Keratinocyte (primary cell): ENCODE measurements around the gene PSD.

ENCODE experiments used
- EZH2 ChIP-seq: IDR thresholded peaks from one replicate; pipeline ENCODE4 v1.6.1; 2012; ENCODE audit warnings: inconsistent platforms, mild to moderate bottlenecking, low read length, moderate library complexity
- TF ChIP-seq, protein P1 (sequence below), 3 experiments: IDR thresholded peaks in 1 of 3; conservative IDR thresholded peaks in 1 of 3; optimal IDR thresholded peaks in 1 of 3; 2 replicates in 2 of 3; 3 replicates in 1 of 3; pipeline versions ENCODE3 to v1.5.1; 2011; ENCODE audit warnings: low read length in 3 of 3, mild to moderate bottlenecking in 3 of 3, moderate library complexity in 2 of 3, control low read depth in 1 of 3, inconsistent platforms in 1 of 3; ENCODE audit not compliant: insufficient read depth in 2 of 3; ENCODE audit errors: extremely low read depth in 1 of 3

DNA sequence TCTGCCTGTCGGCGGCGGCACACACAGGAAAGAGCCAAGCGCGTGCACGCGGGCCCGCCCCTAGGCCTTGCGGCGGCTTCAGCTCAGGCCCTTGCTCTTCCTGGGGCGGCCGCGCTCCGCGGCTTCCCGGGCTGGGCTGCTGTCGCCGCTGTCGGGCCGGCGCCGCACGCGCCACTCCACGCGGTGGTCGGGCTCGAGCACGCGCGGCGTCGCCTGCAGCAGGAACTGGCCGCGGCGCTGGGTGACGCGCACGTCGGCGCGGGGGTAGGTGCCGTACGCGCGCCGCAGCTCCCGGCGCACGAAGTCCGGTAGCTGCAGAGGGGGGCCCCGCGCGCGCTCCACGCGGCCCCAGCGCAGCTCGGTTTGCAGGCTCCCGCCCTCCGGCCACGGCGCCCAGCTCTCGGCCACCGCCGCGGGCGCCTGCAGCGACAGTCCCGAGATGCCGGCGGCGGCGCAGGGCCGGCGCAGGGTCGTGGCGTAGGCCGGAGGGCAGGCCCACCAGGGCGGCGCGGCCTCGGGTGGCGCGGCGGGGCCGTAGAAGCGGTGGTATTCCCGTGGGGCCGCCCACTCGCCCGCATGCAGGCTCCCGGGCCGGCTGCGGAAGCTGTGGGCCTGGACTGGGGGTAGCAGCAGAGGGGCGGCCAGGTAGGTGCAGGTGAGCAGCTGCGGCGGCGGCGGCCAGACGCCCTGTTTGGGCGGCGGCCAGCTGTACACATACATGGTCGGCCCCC, 32.0 kb upstream of the PSD start:
- TF ChIP-seq, protein P1, sequence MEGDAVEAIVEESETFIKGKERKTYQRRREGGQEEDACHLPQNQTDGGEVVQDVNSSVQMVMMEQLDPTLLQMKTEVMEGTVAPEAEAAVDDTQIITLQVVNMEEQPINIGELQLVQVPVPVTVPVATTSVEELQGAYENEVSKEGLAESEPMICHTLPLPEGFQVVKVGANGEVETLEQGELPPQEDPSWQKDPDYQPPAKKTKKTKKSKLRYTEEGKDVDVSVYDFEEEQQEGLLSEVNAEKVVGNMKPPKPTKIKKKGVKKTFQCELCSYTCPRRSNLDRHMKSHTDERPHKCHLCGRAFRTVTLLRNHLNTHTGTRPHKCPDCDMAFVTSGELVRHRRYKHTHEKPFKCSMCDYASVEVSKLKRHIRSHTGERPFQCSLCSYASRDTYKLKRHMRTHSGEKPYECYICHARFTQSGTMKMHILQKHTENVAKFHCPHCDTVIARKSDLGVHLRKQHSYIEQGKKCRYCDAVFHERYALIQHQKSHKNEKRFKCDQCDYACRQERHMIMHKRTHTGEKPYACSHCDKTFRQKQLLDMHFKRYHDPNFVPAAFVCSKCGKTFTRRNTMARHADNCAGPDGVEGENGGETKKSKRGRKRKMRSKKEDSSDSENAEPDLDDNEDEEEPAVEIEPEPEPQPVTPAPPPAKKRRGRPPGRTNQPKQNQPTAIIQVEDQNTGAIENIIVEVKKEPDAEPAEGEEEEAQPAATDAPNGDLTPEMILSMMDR (optimal IDR thresholded peaks at IDR 0.05 in 1 of 3, IDR thresholded peaks at IDR 0.05 in 1 of 3, conservative IDR thresholded peaks at IDR 0.05 in 1 of 3; ENCODE audit: extremely low read depth in 1 of 3, insufficient read depth in 2 of 3, low read length in 3 of 3): no peak
- TF ChIP-seq EZH2: no peak
